Spleen (tissue), 11 donors: ENCODE measurements around the gene KCNMB2. TPM values are rescaled to one million over a fixed set of nuclear protein-coding genes. Genes with fewer than 3 reads are reported as not detected.

Experiments used
- DNase-seq: peaks from one replicate; pipeline ENCODE4 v3.0.0-alpha.2; 2020
- H3K27ac ChIP-seq, 8 donors: fragments of 200-600 bp; sonication (generic) in 7 of 8; 1 replicate in 4 of 8; 2 replicates in 4 of 8; pipeline versions ENCODE4 v1.5.0 to v1.8.0; 2016 to 2021; ENCODE audit warnings: inconsistent platforms in 4 of 8, mild to moderate bottlenecking in 4 of 8, moderate library complexity in 1 of 8
- H3K27me3 ChIP-seq, 7 donors: fragments of 200-600 bp; sonication (generic) in 6 of 7; replicated peaks in 1 of 7; 1 replicate in 4 of 7; 2 replicates in 3 of 7; pipeline versions ENCODE4 v1.5.0 to v1.8.0; 2016 to 2021; ENCODE audit warnings: inconsistent platforms in 3 of 7, mild to moderate bottlenecking in 1 of 7
- H3K36me3 ChIP-seq, 6 donors: fragments of 200-600 bp; sonication (generic) in 5 of 6; 1 replicate in 4 of 6; 2 replicates in 2 of 6; pipeline versions ENCODE4 v1.5.0 to v1.8.0; 2016 to 2021; ENCODE audit warnings: inconsistent platforms in 2 of 6
- H3K4me1 ChIP-seq, 6 donors: fragments of 200-600 bp; sonication (generic) in 5 of 6; 1 replicate in 3 of 6; 2 replicates in 3 of 6; pipeline versions ENCODE4 v1.5.0 to v1.8.0; 2016 to 2021; ENCODE audit warnings: inconsistent platforms in 3 of 6
- H3K4me3 ChIP-seq, 8 donors: fragments of 200-600 bp; sonication (generic) in 7 of 8; 1 replicate in 4 of 8; 2 replicates in 4 of 8; pipeline versions ENCODE4 v1.5.0 to v1.8.0; 2016 to 2021; ENCODE audit warnings: inconsistent platforms in 4 of 8, mild to moderate bottlenecking in 4 of 8, moderate library complexity in 2 of 8
- H3K9me3 ChIP-seq, 8 donors: fragments of 200-600 bp; sonication (generic) in 7 of 8; 1 replicate in 4 of 8; 2 replicates in 4 of 8; pipeline versions ENCODE4 v1.5.0 to v1.8.0; 2016 to 2021; ENCODE audit warnings: inconsistent platforms in 4 of 8
- CTCF ChIP-seq, 11 experiments: fragments of 200-600 bp in 7 of 11; fragments of 450-650 bp in 4 of 11; sonication (generic) in 4 of 11; IDR thresholded peaks in 8 of 11; conservative IDR thresholded peaks in 3 of 11; 1 replicate in 7 of 11; 2 replicates in 4 of 11; pipeline versions ENCODE4 v1.4.0 to v1.8.0; 2016 to 2021; ENCODE audit warnings: antibody characterized with exemption in 11 of 11, inconsistent platforms in 4 of 11, mild to moderate bottlenecking in 1 of 11
- POLR2A ChIP-seq, 3 donors: fragments of 450-650 bp; IDR thresholded peaks; one replicate each; pipeline ENCODE4 v1.5.1; 2017; ENCODE audit warnings: antibody characterized with exemption in 3 of 3, mild to moderate bottlenecking in 1 of 3
- POLR2AphosphoS5 ChIP-seq, 3 donors: sonication (generic); formaldehyde crosslinking; IDR thresholded peaks; one replicate each; pipeline ENCODE4 v1.5.1; 2017; ENCODE audit warnings: antibody characterized with exemption in 3 of 3
- WGBS, 5 donors: extraction: QIAGEN DNeasy Blood & Tissue Kit in 3 of 5; methylation state at CpG; one replicate each; pipeline versions ENCODE4 v1.1.5 to v1.1.7; 2013 to 2018; 5-methylcytosine and 5-hydroxymethylcytosine counted together
- intact Hi-C: fragments of 100-400 bp; cut with DNase I; formaldehyde crosslinking; loops from one replicate; pipeline ENCODE4 v1.15.0; 2023; ENCODE audit warnings: low total_unique reads
- polyA plus RNA-seq, 3 donors: library from polyadenylated mRNA; stranded (reverse); fragments of 200-250 nt; gene quantifications; one replicate each; pipeline ENCODE4 v1.2.1, GENCODE V29; 2013
- total RNA-seq, 7 donors: library from RNA; depleted of rRNA in 3 of 7; stranded (reverse); fragments of >200 nt in 3 of 7; fragmentation: NEBNext Ultra II Directional in 4 of 7; extraction: Animal tissue kit (Norgen Biotek cat#: 25700) in 4 of 7; gene quantifications; one replicate each; pipeline versions ENCODE4 v1.1.0 to v1.2.1, GENCODE V29; 2016 to 2021
- donor health status: healthy with polysubstance abuse.
- donor health status: DM: no; HTN: no; CAD: no; lungs with moderate emphysema.
- donor health status: DM: no; HTN: no; CAD: no.
- donor health status: Bipolar disorder and iron deficiency.
- donor health status: healthy.
- donor health status: DM: no; HTN: no; CAD: no.
- donor health status: DM: yes; HTN: yes; CAD: no.

Gene KCNMB2
- total and polyA plus RNA-seq, 10 donors: 0.03 to 0.70 (median 0.66) TPM; not detected in 5

DNA sequence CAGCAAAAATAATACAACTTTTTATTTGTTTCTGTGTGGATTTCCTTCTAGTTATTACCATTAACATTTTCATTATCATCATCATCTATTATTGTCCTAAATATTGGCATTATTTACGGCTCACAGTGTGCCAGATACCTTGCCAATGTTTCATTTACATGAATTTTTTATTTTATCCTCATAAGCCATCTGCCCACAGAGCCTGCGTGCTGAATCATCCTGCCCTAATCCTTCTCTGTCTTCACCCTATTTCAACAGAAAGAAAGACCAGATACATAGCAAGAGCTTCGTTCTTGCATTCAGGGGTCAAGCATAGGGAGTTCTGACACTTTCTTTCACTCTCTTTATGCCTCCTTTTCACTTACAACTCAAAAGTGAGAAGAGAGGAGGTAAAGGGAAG lies 82.0 kb downstream of the KCNMB2 start:
- TF ChIP-seq CTCF (IDR thresholded peaks at IDR 0.05 in 8 of 11, conservative IDR thresholded peaks at IDR 0.05 in 3 of 11) (no peak), POLR2AphosphoS5 (IDR thresholded peaks at IDR 0.05) (no peak), POLR2A (IDR thresholded peaks at IDR 0.05) (no peak)
- Histone ChIP-seq H3K4me1 (no peaks in the 10 kb centered on the region), H3K27me3 (no peaks in the 10 kb centered on the region), H3K27ac (no peak overlapping the region), H3K9me3 (no peaks in the 10 kb centered on the region), H3K36me3 (no peaks in the 10 kb centered on the region), H3K4me3 (no peak overlapping the region)
- WGBS, 5 donors: 37 to 54% (median 47%) methylated on average over 3 of the region's 3 CpGs
- intact Hi-C loops: no loop called here
- no peak for DNase-seq

- WGBS, 5 donors: 76 to 83% (median 81%) methylated on average over 2 of the region's 2 CpGs
- no peak for TF ChIP-seq CTCF (IDR thresholded peaks at IDR 0.05 in 8 of 11, conservative IDR thresholded peaks at IDR 0.05 in 3 of 11)
- TF ChIP-seq POLR2AphosphoS5 (IDR thresholded peaks at IDR 0.05): no peak
- no peak for TF ChIP-seq POLR2A (IDR thresholded peaks at IDR 0.05)
- Histone ChIP-seq H3K27me3 (no peaks in the 10 kb centered on the region), H3K9me3 (no peaks in the 10 kb centered on the region), H3K27ac (no peak overlapping the region), H3K36me3 (no peaks in the 10 kb centered on the region), H3K4me3 (no peak overlapping the region), H3K4me1 (no peaks in the 10 kb centered on the region)
- no peak for DNase-seq
- intact Hi-C loops: no loop called here
Observed at GRCh38 chr3:178618896-178619295, 82.7 kb downstream of the KCNMB2 start.

GRCh38 chr3:178623666-178624255 lies 87.5 kb downstream of the KCNMB2 start:
- Histone ChIP-seq H3K4me1 (no peaks in the 10 kb centered on the region), H3K9me3 (no peaks in the 10 kb centered on the region), H3K27me3 (no peaks in the 10 kb centered on the region), H3K4me3 (no peak overlapping the region), H3K36me3 (no peaks in the 10 kb centered on the region), H3K27ac (no peak overlapping the region)
- WGBS, 5 donors: 62 to 78% (median 65%) methylated on average over 3 of the region's 3 CpGs
- TF ChIP-seq POLR2A (IDR thresholded peaks at IDR 0.05) (no peak), POLR2AphosphoS5 (IDR thresholded peaks at IDR 0.05) (no peak), CTCF (IDR thresholded peaks at IDR 0.05 in 8 of 11, conservative IDR thresholded peaks at IDR 0.05 in 3 of 11) (no peak)
- DNase-seq: no peak
- intact Hi-C loops: no loop called here

DNA sequence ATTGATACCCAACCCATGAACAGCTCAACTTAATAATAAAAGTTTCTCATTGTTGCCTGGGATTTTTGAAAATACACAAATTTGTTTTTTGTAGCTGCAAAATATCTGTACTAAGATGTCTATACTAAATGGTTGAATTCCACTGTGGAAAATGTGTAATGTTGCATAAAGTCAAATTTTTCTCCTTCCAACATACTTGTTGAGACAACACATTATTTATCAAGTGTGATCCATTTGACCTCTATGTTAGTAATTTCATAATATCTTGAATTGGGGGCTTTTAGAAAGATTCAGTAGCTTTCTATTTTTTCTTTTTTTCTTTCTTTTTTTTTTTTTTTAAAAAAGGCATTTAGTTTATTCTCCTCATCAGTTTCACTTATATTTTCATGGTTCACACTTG lies 88.0 kb downstream of the KCNMB2 start:
- TF ChIP-seq POLR2A (IDR thresholded peaks at IDR 0.05) (no peak), CTCF (IDR thresholded peaks at IDR 0.05 in 8 of 11, conservative IDR thresholded peaks at IDR 0.05 in 3 of 11) (no peak), POLR2AphosphoS5 (IDR thresholded peaks at IDR 0.05) (no peak)
- intact Hi-C loops: no loop called here
- Histone ChIP-seq H3K27ac (no peak overlapping the region), H3K36me3 (no peaks in the 10 kb centered on the region), H3K4me1 (no peaks in the 10 kb centered on the region), H3K4me3 (no peak overlapping the region), H3K9me3 (no peaks in the 10 kb centered on the region), H3K27me3 (no peaks in the 10 kb centered on the region)
- no peak for DNase-seq
